Activated T-cell treated with anti-CD3 and anti-CD28 coated beads, Interleukin-2, amount 50 U/mL, for 72 hours (primary cell): ENCODE results near the gene MAP3K10. TPM values are rescaled to one million over a fixed set of nuclear protein-coding genes. Genes with fewer than 3 reads are reported as not detected.

ENCODE experiments used
- ATAC-seq, 2 donors: fragments of 150-1000 bp; cut with Tn5 transposase; replicated peaks in 1 of 2; 2 replicates each; pipeline ENCODE4 v1.10.0; 2021; ENCODE audit warnings: moderate library complexity in 2 of 2, mild to moderate bottlenecking in 1 of 2
- DNase-seq, 2 donors: peaks; one replicate each; pipeline ENCODE4 v3.0.0; 2021 to 2022; ENCODE audit warnings: mixed read lengths in 1 of 2
- H3K27ac Mint-ChIP-seq: one replicate; pipeline ENCODE4 v1.8.0; 2022; ENCODE audit warnings: mild to moderate bottlenecking, moderate library complexity, mixed read lengths
- H3K27me3 Mint-ChIP-seq: one replicate; pipeline ENCODE4 v1.8.0; 2022; ENCODE audit warnings: low read depth, mixed read lengths
- H3K36me3 Mint-ChIP-seq, 2 donors: one replicate each; pipeline ENCODE4 v1.8.0; 2022; ENCODE audit warnings: mixed read lengths in 2 of 2, mild to moderate bottlenecking in 1 of 2; ENCODE audit not compliant: insufficient read depth in 2 of 2
- H3K4me1 Mint-ChIP-seq: one replicate; pipeline ENCODE4 v1.8.0; 2022; ENCODE audit warnings: low read depth, mixed read lengths
- H3K4me3 Mint-ChIP-seq, 2 donors: one replicate each; pipeline ENCODE4 v1.8.0; 2022; ENCODE audit warnings: mild to moderate bottlenecking in 2 of 2, mixed read lengths in 2 of 2, moderate library complexity in 2 of 2
- H3K9me3 Mint-ChIP-seq, 2 donors: one replicate each; pipeline ENCODE4 v1.8.0; 2022; ENCODE audit warnings: mixed read lengths in 2 of 2
- total RNA-seq, 2 donors: library from RNA; stranded (reverse); gene quantifications; one replicate each; pipeline ENCODE4 v1.2.3, GENCODE V29; 2022

MAP3K10 gene
- total RNA-seq, 2 donors from 2014 or later = 12.7 to 22.0 TPM

- ATAC-seq = no peak
- no peaks in the 10 kb centered on the region for H3K9me3 Mint-ChIP-seq
- H3K4me1 Mint-ChIP-seq = peaks cover 8% of the 10 kb centered on the region
- H3K27me3 Mint-ChIP-seq = no peaks in the 10 kb centered on the region
- no peak overlapping the region for H3K4me3 Mint-ChIP-seq
- peaks cover 2 to 4% of the 10 kb centered on the region in 2 donors for H3K36me3 Mint-ChIP-seq
- DNase-seq = no peak
- no peak overlapping the region for H3K27ac Mint-ChIP-seq
These were observed 44.2 kb downstream of the MAP3K10 start for GRCh38 chr19:40235238-40236025.

- Mint-ChIP-seq H3K9me3 (no peaks in the 10 kb centered on the region), H3K36me3 (peaks cover 2 to 4% of the 10 kb centered on the region in 2 donors), H3K27ac (no peak overlapping the region), H3K4me1 (peaks cover 3% of the 10 kb centered on the region), H3K27me3 (no peaks in the 10 kb centered on the region), H3K4me3 (no peak overlapping the region)
- no peak for ATAC-seq
- no peak for DNase-seq
These were observed 44.8 kb downstream of the MAP3K10 start for GRCh38 chr19:40236026-40236355.

- H3K9me3 Mint-ChIP-seq = no peaks in the 10 kb centered on the region
- ATAC-seq (no peak), DNase-seq (no peak)
- H3K36me3 Mint-ChIP-seq = peaks cover 4 to 5% of the 10 kb centered on the region in 2 donors
- H3K4me1 Mint-ChIP-seq = no peaks in the 10 kb centered on the region
- H3K27ac Mint-ChIP-seq = no peak overlapping the region
- no peaks in the 10 kb centered on the region for H3K27me3 Mint-ChIP-seq
- no peak overlapping the region for H3K4me3 Mint-ChIP-seq
These were observed 45.1 kb downstream of the MAP3K10 start for GRCh38 chr19:40236366-40236765.

GRCh38 chr19:40237791-40238190 is 46.6 kb downstream of the MAP3K10 start:
- H3K36me3 Mint-ChIP-seq = peaks cover 5 to 6% of the 10 kb centered on the region in 2 donors

GRCh38 chr19:40238775-40239174 is 47.5 kb downstream of the MAP3K10 start:
- Mint-ChIP-seq H3K27ac (no peak overlapping the region), H3K36me3 (peaks cover 5 to 6% of the 10 kb centered on the region in 2 donors), H3K4me3 (no peak overlapping the region), H3K27me3 (no peaks in the 10 kb centered on the region), H3K9me3 (no peaks in the 10 kb centered on the region), H3K4me1 (no peaks in the 10 kb centered on the region)
- DNase-seq (no peak), ATAC-seq (no peak)

More at GRCh38 chr19:40237791-40238190, 46.6 kb downstream of the MAP3K10 start:
- H3K27ac Mint-ChIP-seq = no peak overlapping the region
- no peak for ATAC-seq
- H3K27me3 Mint-ChIP-seq = no peaks in the 10 kb centered on the region
- H3K4me1 Mint-ChIP-seq = no peaks in the 10 kb centered on the region
- H3K9me3 Mint-ChIP-seq = no peaks in the 10 kb centered on the region
- no peak overlapping the region for H3K4me3 Mint-ChIP-seq
- DNase-seq = no peak

- Mint-ChIP-seq H3K4me3 (no peak overlapping the region), H3K36me3 (peaks cover 5 to 6% of the 10 kb centered on the region in 2 donors), H3K9me3 (no peaks in the 10 kb centered on the region), H3K27ac (no peak overlapping the region), H3K27me3 (no peaks in the 10 kb centered on the region), H3K4me1 (no peaks in the 10 kb centered on the region)
- no peak for DNase-seq
- no peak for ATAC-seq
These were observed 48.4 kb downstream of the MAP3K10 start for GRCh38 chr19:40239415-40240226.

- no peaks in the 10 kb centered on the region for H3K9me3 Mint-ChIP-seq
- H3K4me3 Mint-ChIP-seq = no peak overlapping the region
- no peak overlapping the region for H3K27ac Mint-ChIP-seq
- peaks cover 5 to 6% of the 10 kb centered on the region in 2 donors for H3K36me3 Mint-ChIP-seq
- no peaks in the 10 kb centered on the region for H3K4me1 Mint-ChIP-seq
- ATAC-seq = no peak
- no peaks in the 10 kb centered on the region for H3K27me3 Mint-ChIP-seq
- DNase-seq = no peak
These were observed 49.1 kb downstream of the MAP3K10 start for GRCh38 chr19:40240332-40240731.

- no peak for ATAC-seq
- Mint-ChIP-seq H3K36me3 (peaks cover 5 to 6% of the 10 kb centered on the region in 2 donors), H3K4me3 (no peak overlapping the region), H3K27ac (no peak overlapping the region), H3K27me3 (no peaks in the 10 kb centered on the region), H3K4me1 (no peaks in the 10 kb centered on the region), H3K9me3 (no peaks in the 10 kb centered on the region)
- DNase-seq = no peak
These were observed 50.0 kb downstream of the MAP3K10 start for GRCh38 chr19:40241125-40241808.

GRCh38 chr19:40241809-40242384 is 50.7 kb downstream of the MAP3K10 start:
- DNase-seq = no peak
- Mint-ChIP-seq H3K9me3 (no peaks in the 10 kb centered on the region), H3K27ac (no peak overlapping the region), H3K4me3 (no peak overlapping the region), H3K27me3 (no peaks in the 10 kb centered on the region), H3K4me1 (no peaks in the 10 kb centered on the region), H3K36me3 (peaks cover 3 to 4% of the 10 kb centered on the region in 2 donors)
- ATAC-seq = no peak

GRCh38 chr19:40242480-40242879 is 51.3 kb downstream of the MAP3K10 start:
- H3K27me3 Mint-ChIP-seq = no peaks in the 10 kb centered on the region
- H3K4me1 Mint-ChIP-seq = peaks cover under 1% of the 10 kb centered on the region
- H3K27ac Mint-ChIP-seq = no peak overlapping the region
- ATAC-seq = no peak
- H3K36me3 Mint-ChIP-seq = peaks cover 3% of the 10 kb centered on the region in 2 donors
- DNase-seq = no peak
- H3K9me3 Mint-ChIP-seq = no peaks in the 10 kb centered on the region
- H3K4me3 Mint-ChIP-seq = no peak overlapping the region

- Mint-ChIP-seq H3K9me3 (no peaks in the 10 kb centered on the region), H3K4me1 (peaks cover 4% of the 10 kb centered on the region), H3K27ac (no peak overlapping the region), H3K36me3 (peaks cover 2 to 3% of the 10 kb centered on the region in 2 donors), H3K27me3 (no peaks in the 10 kb centered on the region), H3K4me3 (no peak overlapping the region)
- no peak for DNase-seq
- ATAC-seq = no peak
These were observed 52.0 kb downstream of the MAP3K10 start for GRCh38 chr19:40243181-40243580.

GRCh38 chr19:40244579-40245317 is 53.5 kb downstream of the MAP3K10 start:
- no peak overlapping the region for H3K4me3 Mint-ChIP-seq
- no peaks in the 10 kb centered on the region for H3K9me3 Mint-ChIP-seq
- no peak overlapping the region for H3K27ac Mint-ChIP-seq
- H3K36me3 Mint-ChIP-seq = peaks cover 3 to 4% of the 10 kb centered on the region in 2 donors
- H3K27me3 Mint-ChIP-seq = no peaks in the 10 kb centered on the region
- DNase-seq (no peak), ATAC-seq (no peak)
- peaks cover 7% of the 10 kb centered on the region for H3K4me1 Mint-ChIP-seq
